Calu3 (cell line): ENCODE data around the gene STOM. TPM values are rescaled to one million over a fixed set of nuclear protein-coding genes. Genes with fewer than 3 reads are reported as not detected.

ENCODE experiments used
- BruUV-seq: library from RNA; stranded (reverse); fragments of 400-500 nt; replicated peaks from 2 replicates; lab custom pipeline; 2021; lab: Mats Ljungman, UMichigan
- CTCF ChIA-PET: fragments of 300-600 bp; sonication (Branson Sonifier 250); formaldehyde crosslinking; loops from one replicate; lab custom pipeline; 2022; ENCODE audit warnings: antibody characterized with exemption; lab: Charles Lee
- DNase-seq: peaks from one replicate; pipeline ENCODE4 v3.0.0; 2022
- H3K27ac Mint-ChIP-seq: one replicate; pipeline ENCODE4 v1.8.0; 2022; ENCODE audit warnings: mixed read lengths; ENCODE audit not compliant: unreplicated experiment
- H3K27me3 Mint-ChIP-seq: one replicate; pipeline ENCODE4 v1.8.0; 2022; ENCODE audit warnings: mixed read lengths; ENCODE audit not compliant: unreplicated experiment
- H3K36me3 Mint-ChIP-seq: one replicate; pipeline ENCODE4 v1.8.0; 2022; ENCODE audit warnings: mild to moderate bottlenecking, moderate library complexity, mixed read lengths; ENCODE audit not compliant: insufficient read depth, unreplicated experiment
- H3K4me1 Mint-ChIP-seq: one replicate; pipeline ENCODE4 v1.8.0; 2022; ENCODE audit warnings: mild to moderate bottlenecking, low read depth, mixed read lengths; ENCODE audit not compliant: unreplicated experiment
- H3K4me3 Mint-ChIP-seq: one replicate; pipeline ENCODE4 v1.8.0; 2022; ENCODE audit warnings: mild to moderate bottlenecking, low read depth, moderate library complexity, mixed read lengths; ENCODE audit not compliant: unreplicated experiment
- H3K9me3 Mint-ChIP-seq: one replicate; pipeline ENCODE4 v1.8.0; 2022; ENCODE audit warnings: low read depth, mixed read lengths; ENCODE audit not compliant: unreplicated experiment
- intact Hi-C: fragments of 100-400 bp; cut with micrococcal nuclease; formaldehyde crosslinking; loops from one replicate; pipeline ENCODE4 v1.10.0; 2022; ENCODE audit not compliant: unreplicated experiment
- total RNA-seq: library from RNA; stranded (reverse); gene quantifications from 2 replicates; pipeline ENCODE4 v1.2.3, GENCODE V29; 2022
- TF ChIP-seq, protein P1 (sequence below): fragments of 200-600 bp; IDR thresholded peaks from one replicate; pipeline ENCODE4 v1.8.0; 2022; ENCODE audit warnings: antibody characterized with exemption; ENCODE audit not compliant: unreplicated experiment

Gene STOM
- total RNA-seq, 1 experiment from 2014 or later = 25.5 TPM

DNA sequence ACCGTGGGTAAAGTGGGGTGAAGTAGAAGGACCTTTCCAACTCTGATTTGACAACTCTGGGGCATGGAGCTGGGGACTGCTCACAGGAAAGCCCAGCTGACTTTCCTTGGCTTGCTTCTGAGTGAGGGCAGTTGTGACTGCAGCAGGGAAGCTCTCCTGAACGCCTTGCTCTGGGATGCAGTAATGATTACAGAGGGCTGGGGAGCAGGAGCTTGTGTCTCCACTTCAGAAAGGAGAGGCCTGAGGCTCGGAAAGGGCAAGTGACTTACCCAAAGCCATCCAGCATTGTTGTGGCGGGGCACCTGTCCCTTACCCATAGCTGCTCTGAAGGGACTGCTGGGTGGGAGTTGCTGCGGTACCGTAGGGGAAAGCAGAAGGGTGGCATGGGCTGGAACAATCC lies 60.9 kb downstream of the STOM start:
- peaks cover 25% of the 10 kb centered on the region for H3K36me3 Mint-ChIP-seq
- H3K9me3 Mint-ChIP-seq = no peaks in the 10 kb centered on the region
- H3K4me3 Mint-ChIP-seq = no peak overlapping the region
- H3K27me3 Mint-ChIP-seq = no peaks in the 10 kb centered on the region
- CTCF ChIA-PET = no interaction called here
- no peak for DNase-seq
- TF ChIP-seq, protein P1, sequence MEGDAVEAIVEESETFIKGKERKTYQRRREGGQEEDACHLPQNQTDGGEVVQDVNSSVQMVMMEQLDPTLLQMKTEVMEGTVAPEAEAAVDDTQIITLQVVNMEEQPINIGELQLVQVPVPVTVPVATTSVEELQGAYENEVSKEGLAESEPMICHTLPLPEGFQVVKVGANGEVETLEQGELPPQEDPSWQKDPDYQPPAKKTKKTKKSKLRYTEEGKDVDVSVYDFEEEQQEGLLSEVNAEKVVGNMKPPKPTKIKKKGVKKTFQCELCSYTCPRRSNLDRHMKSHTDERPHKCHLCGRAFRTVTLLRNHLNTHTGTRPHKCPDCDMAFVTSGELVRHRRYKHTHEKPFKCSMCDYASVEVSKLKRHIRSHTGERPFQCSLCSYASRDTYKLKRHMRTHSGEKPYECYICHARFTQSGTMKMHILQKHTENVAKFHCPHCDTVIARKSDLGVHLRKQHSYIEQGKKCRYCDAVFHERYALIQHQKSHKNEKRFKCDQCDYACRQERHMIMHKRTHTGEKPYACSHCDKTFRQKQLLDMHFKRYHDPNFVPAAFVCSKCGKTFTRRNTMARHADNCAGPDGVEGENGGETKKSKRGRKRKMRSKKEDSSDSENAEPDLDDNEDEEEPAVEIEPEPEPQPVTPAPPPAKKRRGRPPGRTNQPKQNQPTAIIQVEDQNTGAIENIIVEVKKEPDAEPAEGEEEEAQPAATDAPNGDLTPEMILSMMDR = no peak
- BruUV-seq = no TSS peak
- no peak overlapping the region for H3K27ac Mint-ChIP-seq
- intact Hi-C loops = no loop called here
- H3K4me1 Mint-ChIP-seq = no peaks in the 10 kb centered on the region

- H3K36me3 Mint-ChIP-seq = peaks cover 25% of the 10 kb centered on the region
- H3K4me1 Mint-ChIP-seq = no peaks in the 10 kb centered on the region
- no peaks in the 10 kb centered on the region for H3K9me3 Mint-ChIP-seq
- no peak overlapping the region for H3K4me3 Mint-ChIP-seq
- CTCF ChIA-PET = interaction anchor here (0.5 kb wide), 1 partner anchor 168 kb away, joined by 3 read pairs; no protein-coding TSS in a partner anchor
- no peak overlapping the region for H3K27ac Mint-ChIP-seq
- BruUV-seq = no TSS peak
- H3K27me3 Mint-ChIP-seq = no peaks in the 10 kb centered on the region
- TF ChIP-seq, protein P1 = no peak
- intact Hi-C loops = no loop called here
- DNase-seq = no peak
Measured at GRCh38 chr9:121308765-121309164, 61.3 kb downstream of the STOM start.

GRCh38 chr9:121307976-121308375 lies 62.1 kb downstream of the STOM start:
- Mint-ChIP-seq H3K27ac (no peak overlapping the region), H3K4me1 (no peaks in the 10 kb centered on the region), H3K4me3 (no peak overlapping the region), H3K27me3 (no peaks in the 10 kb centered on the region), H3K9me3 (no peaks in the 10 kb centered on the region), H3K36me3 (peaks cover 25% of the 10 kb centered on the region)
- CTCF ChIA-PET = no interaction called here
- intact Hi-C loops = no loop called here
- TF ChIP-seq, protein P1 = no peak
- no TSS peak for BruUV-seq
- DNase-seq = no peak

GRCh38 chr9:121305269-121305994 lies 64.6 kb downstream of the STOM start:
- Mint-ChIP-seq H3K27me3 (no peaks in the 10 kb centered on the region), H3K36me3 (peaks cover 19% of the 10 kb centered on the region), H3K4me3 (no peak overlapping the region), H3K4me1 (peaks cover 3% of the 10 kb centered on the region), H3K27ac (no peak overlapping the region), H3K9me3 (no peaks in the 10 kb centered on the region)
- intact Hi-C loops = no loop called here
- TF ChIP-seq, protein P1 = no peak
- CTCF ChIA-PET = no interaction called here
- no peak for DNase-seq
- BruUV-seq = no TSS peak
